DMS53 treated with DMSO at 0.1 percent for 48 hours (cell line): ENCODE data around the gene PHF23.
A peak's percentile ranks its signal among the peaks of the same experiment; 100 is the strongest.
"Not testable (repeated sequence)": the region's sequence is repeated elsewhere in the genome, so short reads cannot be mapped to it uniquely, and the experiment has no call there.

ENCODE experiments used
- DNase-seq: peaks from one replicate; lab custom pipeline; 2025; ENCODE audit not compliant: unreplicated experiment; lab: John Stamatoyannopoulos, UW

The PHF23 gene

GRCh38 chr17:7258731-7259554 lies 19.7 kb upstream of the PHF23 start:
- DNase-seq, result no peak

- DNase-seq, result no peak
Observed at GRCh38 chr17:7256766-7257456, 17.7 kb upstream of the PHF23 start.

- DNase-seq, result no peak
Observed at GRCh38 chr17:7254511-7254910, 15.3 kb upstream of the PHF23 start.

- DNase-seq, result no peak
Observed at GRCh38 chr17:7253082-7253481, 13.8 kb upstream of the PHF23 start.

GRCh38 chr17:7252176-7253043 lies 13.2 kb upstream of the PHF23 start, which contains the start of gene ELP5:
Gene ELP5, plus strand, starts transcription at chr17:7252215. Its CDS starts 336 bp downstream, at chr17:7252551.
- peak; percentile 87 for DNase-seq

GRCh38 chr17:7251661-7252175 lies 12.5 kb upstream of the PHF23 start, which contains the start of gene CTDNEP1:
Gene CTDNEP1, minus strand, starts transcription at chr17:7251734. Its CDS starts 438 bp downstream, at chr17:7251296.
- peak; percentile 99 for DNase-seq

- DNase-seq, result no peak
Observed at GRCh38 chr17:7250695-7251627, 11.7 kb upstream of the PHF23 start.

GRCh38 chr17:7249830-7250229 lies 10.6 kb upstream of the PHF23 start:
- DNase-seq, result no peak

- DNase-seq, result no peak
Observed at GRCh38 chr17:7249214-7249613, 10.0 kb upstream of the PHF23 start.

GRCh38 chr17:7248796-7249195 lies 9.5 kb upstream of the PHF23 start:
- DNase-seq, result no peak

- no peak for DNase-seq
Observed at GRCh38 chr17:7246779-7247178, 7.5 kb upstream of the PHF23 start.

- not testable (repeated sequence) for DNase-seq
Observed at GRCh38 chr17:7243838-7244237, 4.6 kb upstream of the PHF23 start.

- no peak for DNase-seq
Observed at GRCh38 chr17:7243453-7243729, 4.1 kb upstream of the PHF23 start.

- DNase-seq, result peak; percentile 96
Observed at GRCh38 chr17:7242717-7243452, 3.6 kb upstream of the PHF23 start.

GRCh38 chr17:7241783-7242716 lies 2.8 kb upstream of the PHF23 start, which contains the start of gene GABARAP:
Gene GABARAP, minus strand, starts transcription at chr17:7242449. Its CDS starts 119 bp downstream, at chr17:7242330.
- DNase-seq, result peak; percentile 94

- no peak for DNase-seq
Observed at GRCh38 chr17:7241090-7241733, 2.0 kb upstream of the PHF23 start.

- DNase-seq, result no peak
Observed at GRCh38 chr17:7240375-7240774, 1.1 kb upstream of the PHF23 start.
